ENCODE data around the gene PDE4D. TPM values are rescaled to one million over a fixed set of nuclear protein-coding genes. Genes with fewer than 3 reads are reported as not detected.

PDE4D gene
- total and polyA plus RNA-seq, 2 donors (not counting 3 experiments of a cell fraction or from before 2014, with no cell fraction given), result 34.5 to 51.2 TPM

DNA sequence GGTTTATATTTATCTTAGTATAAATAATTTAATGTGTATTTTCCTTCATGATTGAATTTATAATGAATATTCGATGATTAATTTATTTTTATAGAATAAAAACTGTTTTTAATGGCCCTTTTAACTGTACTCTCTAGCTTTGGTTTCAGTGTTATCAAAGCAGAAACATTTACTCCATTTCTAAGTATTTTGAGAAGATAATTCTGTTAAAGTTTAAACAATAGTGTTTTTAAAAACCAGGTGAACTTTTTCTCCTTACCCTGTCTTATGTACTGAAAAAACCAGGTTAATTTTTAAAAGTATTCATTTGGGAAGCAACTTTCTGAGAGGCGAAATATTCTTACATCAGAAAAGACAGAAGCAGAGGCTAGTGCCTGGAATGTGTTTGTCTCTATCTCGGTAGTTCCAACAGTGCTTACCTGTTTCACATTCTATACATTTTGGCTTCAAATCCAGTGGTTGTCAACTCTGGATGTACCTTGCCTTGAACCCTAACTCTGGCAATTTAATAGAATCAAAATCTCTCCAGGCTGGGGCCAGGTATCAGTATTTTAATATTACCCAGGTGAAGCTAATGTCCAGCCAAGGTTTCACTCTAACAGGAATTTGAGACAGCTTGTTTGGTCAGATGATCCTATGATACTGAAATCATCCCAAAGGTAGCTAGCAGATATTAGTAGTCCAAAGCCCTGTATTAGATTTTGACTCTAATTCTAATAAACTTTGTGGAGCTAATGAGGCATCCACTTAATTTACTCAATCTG lies 434.4 kb downstream of the PDE4D start:
- POLR2A ChIA-PET, result no interaction called here
- no peak overlapping the region for H3K9ac ChIP-seq (replicated peaks; ENCODE audit: extremely low read depth, insufficient read depth, low read length)
- no peaks in the 10 kb centered on the region for H3K4me1 ChIP-seq (ENCODE audit: control insufficient read depth, extremely low read depth, insufficient read depth, low read length)
- intact Hi-C loops (cut with micrococcal nuclease), result no loop called here
- no TSS peak for BruUV-seq (replicated peaks)
- H3K4me2 ChIP-seq (ENCODE audit: insufficient read depth, low read length), result no peak overlapping the region
- no peak overlapping the region for H2AFZ ChIP-seq (ENCODE audit: low read depth, low read length)
- H3K27me3 ChIP-seq (ENCODE audit: control insufficient read depth in 2 of 2, insufficient read depth in 2 of 2, low read length in 2 of 2), result no peaks in the 10 kb centered on the region
- H3K9me3 ChIP-seq (replicated peaks; ENCODE audit: control insufficient read depth, insufficient read depth, low read length), result no peaks in the 10 kb centered on the region
- H3K9me1 ChIP-seq (replicated peaks; ENCODE audit: control insufficient read depth, extremely low read depth, insufficient read depth, low read length), result no peaks in the 10 kb centered on the region
- no peak overlapping the region for H3K27ac ChIP-seq (ENCODE audit: insufficient read depth, low read depth, low read length)
- FAIRE-seq (no peak), DNase-seq (ENCODE audit: low read depth, low spot score) (no peak)
- TF ChIP-seq, protein P1, sequence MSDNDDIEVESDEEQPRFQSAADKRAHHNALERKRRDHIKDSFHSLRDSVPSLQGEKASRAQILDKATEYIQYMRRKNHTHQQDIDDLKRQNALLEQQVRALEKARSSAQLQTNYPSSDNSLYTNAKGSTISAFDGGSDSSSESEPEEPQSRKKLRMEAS (IDR thresholded peaks at IDR 0.05; ENCODE audit: insufficient read depth, insufficient read length), result no peak
- TF ChIP-seq MYC (IDR thresholded peaks at IDR 0.05; ENCODE audit: low read depth, low read length) (no peak), EZH2 (IDR thresholded peaks at IDR 0.05; ENCODE audit: borderline replicate concordance, low read depth, low read length, severe bottlenecking) (no peak), JUN (IDR thresholded peaks at IDR 0.05; ENCODE audit: borderline replicate concordance, insufficient read depth, insufficient read length, low read depth) (no peak), CTCF (IDR thresholded peaks at IDR 0.05; ENCODE audit: extremely low read depth in 1 of 2, insufficient read depth in 1 of 2, low read depth in 1 of 2, low read length in 2 of 2) (no peak), POLR2AphosphoS5 (IDR thresholded peaks at IDR 0.05; ENCODE audit: insufficient read depth, low read depth, low read length) (no peak), GATA2 (IDR thresholded peaks at IDR 0.05; ENCODE audit: insufficient read depth, insufficient read length, low read depth, low read length) (no peak), FOS (IDR thresholded peaks at IDR 0.05; ENCODE audit: borderline replicate concordance, insufficient read depth, low read length) (no peak), POLR2A (IDR thresholded peaks at IDR 0.05; ENCODE audit: low read depth, low read length) (no peak)
- no peak overlapping the region for H3K4me3 ChIP-seq (replicated peaks in 1 of 3; ENCODE audit: insufficient read depth in 1 of 3, low read depth in 1 of 3, low read length in 3 of 3)
- dilution Hi-C loops (cut with MboI; ENCODE audit: extremely low pct_ligation_motif_present, low sequenced_read_pairs), result no loop called here
- H3K79me2 ChIP-seq (ENCODE audit: control insufficient read depth, insufficient read depth, low read length), result no peaks in the 10 kb centered on the region
- H3K36me3 ChIP-seq (ENCODE audit: control insufficient read depth in 2 of 2, extremely low read depth in 1 of 2, insufficient read depth in 2 of 2, low read length in 2 of 2), result no peaks in the 10 kb centered on the region
- no peaks in the 10 kb centered on the region for H4K20me1 ChIP-seq (replicated peaks; ENCODE audit: control insufficient read depth, extremely low read depth, insufficient read depth, low read length)
- CTCF ChIA-PET, result interaction anchor here (0.9 to 1.3 kb wide), 2 partner anchors 11 to 20 kb away, joined by 3 to 4 read pairs; no protein-coding TSS in a partner anchor

Measured in endothelial cell of umbilical vein (primary cell).